OCI-LY1 (cell line): Measurements from ENCODE around the gene SFSWAP.

Source experiments
- CTCF ChIP-seq: fragments of 200-600 bp; sonication (generic), shearing (Covaris generic); IDR thresholded peaks from 2 replicates; pipeline ENCODE4 v1.5.1; 2017; ENCODE audit warnings: mild to moderate bottlenecking, antibody characterized with exemption, low read length, moderate library complexity, mixed read lengths
- EZH2 ChIP-seq: fragments of 200-600 bp; sonication (generic), shearing (Covaris generic); IDR thresholded peaks from 2 replicates; pipeline ENCODE4 v1.8.0; 2017; ENCODE audit warnings: borderline replicate concordance, mixed run types, mild to moderate bottlenecking, antibody characterized with exemption, low read length, moderate library complexity, mixed read lengths

GRCh38 chr12:131824450-131824849 is 113.6 kb downstream of the SFSWAP start:
- TF ChIP-seq EZH2 (no peak), CTCF (no peak)
